Activated T-helper 1 cell treated with anti-CD3 and anti-CD28 coated beads, Interleukin-12 subunit alpha, Interleukin-12 subunit beta, Interleukin-2, Interleukin-4 antibody, amounts not matched to agents 30 ng/mL and 10 ng/mL and 1 ng/mL, durations not matched to agents 14 hours and 24 hours and 36 hours (primary cell): ENCODE measurements around the gene VAV3. TPM values are rescaled to one million over a fixed set of nuclear protein-coding genes. Genes with fewer than 3 reads are reported as not detected.

ENCODE experiments used
- DNase-seq: peaks from one replicate; pipeline ENCODE4 v3.0.0; 2021; ENCODE audit warnings: low spot score
- H3K27ac Mint-ChIP-seq: one replicate; pipeline ENCODE4 v1.8.0; 2021; ENCODE audit warnings: mild to moderate bottlenecking, mixed read lengths
- H3K27me3 Mint-ChIP-seq: one replicate; pipeline ENCODE4 v1.8.0; 2022; ENCODE audit warnings: mild to moderate bottlenecking, moderate library complexity, mixed read lengths; ENCODE audit not compliant: insufficient read depth
- H3K36me3 Mint-ChIP-seq: one replicate; pipeline ENCODE4 v1.8.0; 2021; ENCODE audit warnings: low read depth, mixed read lengths
- H3K4me1 Mint-ChIP-seq: one replicate; pipeline ENCODE4 v1.8.0; 2021; ENCODE audit warnings: low read depth, mixed read lengths
- H3K4me3 Mint-ChIP-seq: one replicate; pipeline ENCODE4 v1.8.0; 2021; ENCODE audit warnings: mild to moderate bottlenecking, moderate library complexity, mixed read lengths
- H3K9me3 Mint-ChIP-seq: one replicate; pipeline ENCODE4 v1.8.0; 2021; ENCODE audit warnings: mixed read lengths
- intact Hi-C: fragments of 100-400 bp; cut with micrococcal nuclease; formaldehyde crosslinking; loops from one replicate; pipeline ENCODE4 v1.15.1; 2024
- total RNA-seq: library from RNA; stranded (reverse); gene quantifications from 2 replicates; pipeline ENCODE4 v1.2.3, GENCODE V29; 2022

Gene VAV3
- total RNA-seq, 1 donor from 2014 or later = 5.3 TPM

- H3K4me3 Mint-ChIP-seq = no peak overlapping the region
- H3K27ac Mint-ChIP-seq = no peak overlapping the region
- peaks cover 2% of the 10 kb centered on the region for H3K27me3 Mint-ChIP-seq
- DNase-seq = no peak
- peaks cover 3% of the 10 kb centered on the region for H3K36me3 Mint-ChIP-seq
- intact Hi-C loops = no loop called here
- H3K4me1 Mint-ChIP-seq = peaks cover 27% of the 10 kb centered on the region
- H3K9me3 Mint-ChIP-seq = peaks cover 8% of the 10 kb centered on the region
Measured at GRCh38 chr1:107833061-107833460, 131.9 kb downstream of the VAV3 start.

GRCh38 chr1:107831921-107832320 is 133.1 kb downstream of the VAV3 start:
- peaks cover 3% of the 10 kb centered on the region for H3K36me3 Mint-ChIP-seq
- H3K27me3 Mint-ChIP-seq = peaks cover 2% of the 10 kb centered on the region
- intact Hi-C loops = no loop called here
- H3K4me3 Mint-ChIP-seq = no peak overlapping the region
- DNase-seq = no peak
- no peak overlapping the region for H3K27ac Mint-ChIP-seq
- H3K4me1 Mint-ChIP-seq = peaks cover 27% of the 10 kb centered on the region
- no peaks in the 10 kb centered on the region for H3K9me3 Mint-ChIP-seq

GRCh38 chr1:107830526-107830925 is 134.5 kb downstream of the VAV3 start:
- no peak overlapping the region for H3K4me3 Mint-ChIP-seq
- peaks cover 3% of the 10 kb centered on the region for H3K36me3 Mint-ChIP-seq
- peaks cover 2% of the 10 kb centered on the region for H3K27me3 Mint-ChIP-seq
- peaks cover 18% of the 10 kb centered on the region for H3K4me1 Mint-ChIP-seq
- DNase-seq = no peak
- no peak overlapping the region for H3K27ac Mint-ChIP-seq
- intact Hi-C loops = no loop called here
- no peaks in the 10 kb centered on the region for H3K9me3 Mint-ChIP-seq

- H3K27me3 Mint-ChIP-seq = peaks cover 2% of the 10 kb centered on the region
- no peaks in the 10 kb centered on the region for H3K9me3 Mint-ChIP-seq
- no peak overlapping the region for H3K27ac Mint-ChIP-seq
- peaks cover 18% of the 10 kb centered on the region for H3K4me1 Mint-ChIP-seq
- intact Hi-C loops = no loop called here
- DNase-seq = no peak
- H3K36me3 Mint-ChIP-seq = peaks cover 2% of the 10 kb centered on the region
- no peak overlapping the region for H3K4me3 Mint-ChIP-seq
Measured at GRCh38 chr1:107830075-107830474, 134.9 kb downstream of the VAV3 start.

- Mint-ChIP-seq H3K4me3 (no peak overlapping the region), H3K27me3 (peaks cover 2% of the 10 kb centered on the region), H3K9me3 (peaks cover under 1% of the 10 kb centered on the region), H3K27ac (no peak overlapping the region), H3K4me1 (peaks cover 18% of the 10 kb centered on the region), H3K36me3 (no peaks in the 10 kb centered on the region)
- DNase-seq = no peak
- intact Hi-C loops = no loop called here
Measured at GRCh38 chr1:107829036-107829770, 135.8 kb downstream of the VAV3 start.

GRCh38 chr1:107824946-107825345 is 140.0 kb downstream of the VAV3 start:
- DNase-seq = no peak
- Mint-ChIP-seq H3K9me3 (peaks cover 22% of the 10 kb centered on the region), H3K27ac (no peak overlapping the region), H3K27me3 (peaks cover 3% of the 10 kb centered on the region), H3K36me3 (peaks cover 13% of the 10 kb centered on the region), H3K4me1 (peaks cover 32% of the 10 kb centered on the region), H3K4me3 (no peak overlapping the region)
- intact Hi-C loops = loop anchor here (5.0 kb wide), 1 partner anchor 47 kb away; no protein-coding TSS in a partner anchor

GRCh38 chr1:107821340-107821739 is 143.6 kb downstream of the VAV3 start:
- peaks cover 22% of the 10 kb centered on the region for H3K9me3 Mint-ChIP-seq
- H3K27me3 Mint-ChIP-seq = peaks cover 6% of the 10 kb centered on the region
- H3K36me3 Mint-ChIP-seq = peaks cover 13% of the 10 kb centered on the region
- H3K4me1 Mint-ChIP-seq = peaks cover 16% of the 10 kb centered on the region
- peak overlapping the region; percentile 73 for H3K27ac Mint-ChIP-seq
- intact Hi-C loops = loop anchor here (1.0 to 5.0 kb wide), 4 partner anchors 17 to 141 kb away; no protein-coding TSS in a partner anchor
- H3K4me3 Mint-ChIP-seq = peak overlapping the region; percentile 2
- no peak for DNase-seq

GRCh38 chr1:107820801-107821200 is 144.2 kb downstream of the VAV3 start:
- Mint-ChIP-seq H3K36me3 (peaks cover 13% of the 10 kb centered on the region), H3K4me3 (no peak overlapping the region), H3K27ac (no peak overlapping the region), H3K9me3 (peaks cover 22% of the 10 kb centered on the region), H3K4me1 (peaks cover 16% of the 10 kb centered on the region), H3K27me3 (peaks cover 6% of the 10 kb centered on the region)
- no peak for DNase-seq
- intact Hi-C loops = loop anchor here (1.0 to 5.0 kb wide), 4 partner anchors 16 to 142 kb away; no protein-coding TSS in a partner anchor

GRCh38 chr1:107817935-107818334 is 147.0 kb downstream of the VAV3 start:
- H3K4me3 Mint-ChIP-seq = no peak overlapping the region
- H3K27me3 Mint-ChIP-seq = peaks cover 8% of the 10 kb centered on the region
- H3K4me1 Mint-ChIP-seq = peaks cover 16% of the 10 kb centered on the region
- intact Hi-C loops = no loop called here
- peaks cover 12% of the 10 kb centered on the region for H3K36me3 Mint-ChIP-seq
- H3K9me3 Mint-ChIP-seq = peaks cover 9% of the 10 kb centered on the region
- no peak overlapping the region for H3K27ac Mint-ChIP-seq
- DNase-seq = no peak

GRCh38 chr1:107817206-107817605 is 147.8 kb downstream of the VAV3 start:
- no peak for DNase-seq
- Mint-ChIP-seq H3K27me3 (peaks cover 6% of the 10 kb centered on the region), H3K27ac (no peak overlapping the region), H3K9me3 (peaks cover 5% of the 10 kb centered on the region), H3K4me1 (peaks cover 16% of the 10 kb centered on the region), H3K36me3 (peaks cover 8% of the 10 kb centered on the region), H3K4me3 (no peak overlapping the region)
- intact Hi-C loops = no loop called here

GRCh38 chr1:107810291-107810951 is 154.6 kb downstream of the VAV3 start:
- H3K4me3 Mint-ChIP-seq = no peak overlapping the region
- H3K36me3 Mint-ChIP-seq = no peaks in the 10 kb centered on the region
- intact Hi-C loops = no loop called here
- peaks cover 9% of the 10 kb centered on the region for H3K4me1 Mint-ChIP-seq
- peaks cover 4% of the 10 kb centered on the region for H3K27me3 Mint-ChIP-seq
- H3K27ac Mint-ChIP-seq = no peak overlapping the region
- H3K9me3 Mint-ChIP-seq = peaks cover 4% of the 10 kb centered on the region
- DNase-seq = no peak

GRCh38 chr1:107807855-107808254 is 157.1 kb downstream of the VAV3 start:
- H3K4me1 Mint-ChIP-seq = peaks cover 33% of the 10 kb centered on the region

GRCh38 chr1:107807405-107807804 is 157.6 kb downstream of the VAV3 start:
- no peak overlapping the region for H3K27ac Mint-ChIP-seq
- H3K9me3 Mint-ChIP-seq = peaks cover 8% of the 10 kb centered on the region
- intact Hi-C loops = no loop called here
- peaks cover 5% of the 10 kb centered on the region for H3K36me3 Mint-ChIP-seq
- H3K27me3 Mint-ChIP-seq = peaks cover 4% of the 10 kb centered on the region
- H3K4me1 Mint-ChIP-seq = peaks cover 33% of the 10 kb centered on the region
- no peak for DNase-seq
- H3K4me3 Mint-ChIP-seq = no peak overlapping the region

More at GRCh38 chr1:107807855-107808254, 157.1 kb downstream of the VAV3 start:
- Mint-ChIP-seq H3K36me3 (peaks cover 5% of the 10 kb centered on the region), H3K27ac (no peak overlapping the region), H3K4me3 (no peak overlapping the region), H3K9me3 (peaks cover 8% of the 10 kb centered on the region), H3K27me3 (peaks cover 4% of the 10 kb centered on the region)
- no peak for DNase-seq
- intact Hi-C loops = no loop called here
